GM19438 (cell line): ENCODE data around the gene OBSCN.

Experiments used
- ATAC-seq: cut with Tn5 transposase; IDR thresholded peaks from one replicate; pipeline ENCODE4 v1.9.1; 2021; ENCODE audit warnings: low read depth; ENCODE audit not compliant: unreplicated experiment

The OBSCN gene

DNA sequence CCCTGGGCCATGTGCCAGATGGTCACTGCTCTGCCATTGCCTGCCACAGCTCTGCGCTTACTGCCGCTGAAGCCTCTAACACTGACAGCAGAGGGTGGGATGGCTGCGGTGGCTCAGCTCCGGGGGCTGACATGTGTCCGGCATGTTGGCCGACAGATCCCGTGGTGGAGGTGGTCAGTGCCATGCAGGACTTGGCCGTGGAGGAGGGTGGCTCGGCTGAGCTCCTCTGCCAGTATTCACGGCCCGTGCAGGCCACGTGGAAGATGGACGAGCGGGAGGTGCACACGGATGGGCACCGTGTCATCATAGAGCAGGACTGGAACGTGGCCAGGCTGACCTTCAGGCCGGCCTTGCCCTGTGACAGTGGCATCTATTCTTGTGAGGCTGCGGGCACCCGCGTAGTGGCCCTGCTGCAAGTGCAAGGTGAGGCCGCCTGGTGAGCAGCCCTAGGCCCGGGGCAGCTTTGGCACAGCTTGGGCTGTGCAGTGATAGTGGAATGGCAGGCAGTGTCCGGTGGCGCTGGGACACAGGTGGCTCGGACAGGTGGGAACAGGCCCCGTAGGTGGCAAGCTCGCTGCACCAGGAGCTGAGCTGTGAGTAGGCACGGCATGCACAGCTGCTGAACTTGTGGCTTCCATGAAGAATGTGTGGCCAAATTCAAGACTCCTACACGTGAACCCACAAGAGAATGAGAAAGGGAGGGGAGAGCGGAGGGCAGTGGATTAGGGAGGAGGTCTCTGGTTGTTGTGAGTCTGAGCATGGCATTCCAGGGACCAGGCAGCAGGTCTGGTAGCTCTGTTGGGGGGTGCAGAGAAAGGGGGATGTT lies 107.0 kb downstream of the OBSCN start:
- no peak for ATAC-seq

DNA sequence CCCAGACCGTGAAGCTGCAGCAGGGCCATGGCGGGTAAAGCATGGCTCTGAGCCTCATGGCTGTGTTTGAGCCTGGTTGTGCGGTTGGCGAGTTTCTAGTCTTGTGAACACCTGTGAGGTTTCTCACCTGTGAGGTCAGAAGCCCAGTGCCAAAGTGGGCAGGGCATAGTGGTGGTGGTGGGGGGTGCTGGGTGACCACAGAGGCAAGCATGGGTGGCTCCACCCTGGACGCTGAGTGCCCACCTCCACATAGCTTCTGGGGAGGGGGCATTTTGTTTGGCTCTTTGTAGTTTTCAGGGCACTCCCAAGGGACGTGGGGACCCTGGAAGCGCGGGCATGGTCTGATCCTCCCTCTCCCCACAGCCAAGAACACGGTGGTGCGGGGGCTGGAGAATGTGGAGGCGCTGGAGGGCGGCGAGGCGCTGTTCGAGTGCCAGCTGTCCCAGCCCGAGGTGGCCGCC lies 107.7 kb downstream of the OBSCN start:
- ATAC-seq: no peak

DNA sequence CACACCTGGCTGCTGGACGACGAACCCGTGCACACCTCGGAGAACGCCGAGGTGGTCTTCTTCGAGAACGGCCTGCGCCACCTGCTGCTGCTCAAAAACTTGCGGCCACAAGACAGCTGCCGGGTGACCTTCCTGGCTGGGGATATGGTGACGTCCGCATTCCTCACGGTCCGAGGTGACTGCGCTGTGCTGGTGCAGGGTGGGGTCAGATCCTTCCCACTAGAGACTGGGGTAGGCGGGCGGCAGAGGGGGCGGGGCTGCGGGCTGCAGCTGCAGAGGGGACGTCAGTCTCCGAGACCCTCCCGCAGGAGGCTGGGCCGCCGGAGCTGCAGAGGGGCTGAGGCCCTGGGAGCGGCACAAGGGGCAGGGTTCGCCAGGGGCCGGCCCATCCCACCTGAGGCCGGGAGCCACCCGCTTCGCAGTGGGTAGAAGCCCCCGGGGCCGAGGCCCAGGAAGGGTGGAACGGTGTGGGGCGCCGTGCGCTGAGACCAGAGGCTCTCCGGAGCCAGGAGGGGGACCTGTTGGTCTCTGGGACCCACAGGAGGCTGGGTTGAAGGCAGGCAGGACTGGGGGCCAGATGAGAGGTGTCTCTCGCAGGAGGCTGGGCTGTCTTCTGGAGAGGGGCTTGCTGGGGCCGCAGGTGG lies 108.2 kb downstream of the OBSCN start:
- ATAC-seq: no peak

DNA sequence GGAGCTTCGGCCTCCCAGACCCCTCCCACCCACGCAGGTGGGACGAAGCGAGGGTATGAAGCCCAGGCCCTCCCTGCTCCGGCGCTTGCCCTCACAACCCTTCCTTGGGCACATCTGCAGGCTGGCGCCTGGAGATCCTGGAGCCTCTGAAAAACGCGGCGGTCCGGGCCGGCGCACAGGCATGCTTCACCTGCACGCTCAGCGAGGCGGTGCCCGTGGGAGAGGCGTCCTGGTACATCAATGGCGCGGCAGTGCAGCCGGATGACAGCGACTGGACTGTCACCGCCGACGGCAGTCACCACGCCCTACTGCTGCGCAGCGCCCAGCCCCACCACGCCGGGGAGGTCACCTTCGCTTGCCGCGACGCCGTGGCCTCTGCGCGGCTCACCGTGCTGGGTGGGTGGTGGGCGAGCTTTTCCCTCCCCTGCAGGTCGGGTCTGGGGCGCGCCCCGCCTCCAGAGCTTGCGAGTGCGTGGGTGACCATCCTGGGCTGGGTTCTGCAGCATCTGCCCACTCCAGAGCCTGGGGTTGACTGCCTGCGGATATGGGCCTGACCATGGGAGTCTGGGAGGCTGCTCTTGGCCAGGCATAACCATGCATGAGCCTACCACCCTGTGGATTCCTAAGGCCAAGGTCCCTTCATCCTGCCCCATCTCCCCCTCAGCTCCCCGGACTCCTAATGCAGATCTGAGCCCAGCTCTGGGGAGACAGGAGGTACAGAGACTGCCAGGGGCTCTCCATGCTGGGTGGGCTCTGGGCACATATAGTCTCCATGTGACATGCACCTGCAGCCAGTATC lies 108.9 kb downstream of the OBSCN start:
- ATAC-seq: no peak

DNA sequence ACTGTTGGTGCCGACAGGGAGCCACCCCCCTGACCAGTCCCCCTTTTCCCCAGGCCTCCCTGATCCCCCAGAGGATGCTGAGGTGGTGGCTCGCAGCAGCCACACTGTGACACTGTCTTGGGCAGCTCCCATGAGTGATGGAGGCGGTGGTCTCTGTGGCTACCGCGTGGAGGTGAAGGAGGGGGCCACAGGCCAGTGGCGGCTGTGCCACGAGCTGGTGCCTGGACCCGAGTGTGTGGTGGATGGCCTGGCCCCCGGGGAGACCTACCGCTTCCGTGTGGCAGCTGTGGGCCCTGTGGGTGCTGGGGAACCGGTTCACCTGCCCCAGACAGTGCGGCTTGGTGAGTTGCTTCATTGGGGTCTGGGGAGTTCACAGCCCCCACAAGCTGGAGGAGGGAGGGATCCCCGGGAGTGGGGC lies 109.6 kb downstream of the OBSCN start:
- ATAC-seq: no peak

DNA sequence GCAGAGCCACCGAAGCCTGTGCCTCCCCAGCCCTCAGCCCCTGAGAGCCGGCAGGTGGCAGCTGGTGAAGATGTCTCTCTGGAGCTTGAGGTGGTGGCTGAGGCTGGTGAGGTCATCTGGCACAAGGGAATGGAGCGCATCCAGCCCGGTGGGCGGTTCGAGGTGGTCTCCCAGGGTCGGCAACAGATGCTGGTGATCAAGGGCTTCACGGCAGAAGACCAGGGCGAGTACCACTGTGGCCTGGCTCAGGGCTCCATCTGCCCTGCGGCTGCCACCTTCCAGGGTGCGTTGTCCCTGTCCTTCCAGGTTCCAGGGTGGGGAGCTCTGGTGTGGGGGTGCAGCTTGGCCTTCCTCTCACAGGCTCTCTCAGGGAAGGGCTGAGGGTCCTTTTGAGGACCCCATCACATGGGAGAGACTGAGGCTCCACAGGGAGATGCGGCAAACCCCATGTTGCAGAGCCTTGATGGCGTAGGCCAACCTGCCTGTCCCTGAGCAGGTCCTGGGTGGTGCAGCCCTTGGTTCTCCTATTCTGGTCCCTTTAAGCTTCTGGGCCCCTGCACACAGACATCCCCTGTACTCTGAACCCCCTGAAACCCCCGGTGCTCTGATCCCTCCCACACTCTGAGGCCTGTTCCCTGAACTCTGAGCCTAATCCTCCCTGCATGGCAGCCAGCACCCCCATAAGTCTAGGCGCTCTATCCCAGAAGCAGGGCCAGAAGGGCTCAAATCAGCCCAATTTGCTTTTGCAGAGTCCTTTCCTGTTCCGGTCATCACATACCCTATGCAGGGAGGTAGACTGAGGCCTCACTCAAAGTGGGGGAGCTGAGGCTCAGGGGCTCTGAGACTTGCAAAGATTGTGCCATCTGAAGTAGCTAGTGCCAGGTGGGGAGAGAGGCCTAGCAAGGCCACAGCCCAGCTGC lies 110.3 kb downstream of the OBSCN start:
- no peak for ATAC-seq

DNA sequence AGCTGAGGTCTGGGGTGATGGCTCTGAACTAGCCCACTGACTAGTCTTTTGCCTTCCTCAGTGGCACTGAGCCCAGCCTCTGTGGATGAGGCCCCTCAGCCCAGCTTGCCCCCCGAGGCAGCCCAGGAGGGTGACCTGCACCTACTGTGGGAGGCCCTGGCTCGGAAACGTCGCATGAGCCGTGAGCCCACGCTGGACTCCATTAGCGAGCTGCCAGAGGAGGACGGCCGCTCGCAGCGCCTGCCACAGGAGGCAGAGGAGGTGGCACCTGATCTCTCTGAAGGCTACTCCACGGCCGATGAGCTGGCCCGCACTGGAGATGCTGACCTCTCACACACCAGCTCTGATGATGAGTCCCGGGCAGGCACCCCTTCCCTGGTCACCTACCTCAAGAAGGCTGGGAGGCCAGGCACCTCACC lies 111.0 kb downstream of the OBSCN start:
- ATAC-seq: no peak

DNA sequence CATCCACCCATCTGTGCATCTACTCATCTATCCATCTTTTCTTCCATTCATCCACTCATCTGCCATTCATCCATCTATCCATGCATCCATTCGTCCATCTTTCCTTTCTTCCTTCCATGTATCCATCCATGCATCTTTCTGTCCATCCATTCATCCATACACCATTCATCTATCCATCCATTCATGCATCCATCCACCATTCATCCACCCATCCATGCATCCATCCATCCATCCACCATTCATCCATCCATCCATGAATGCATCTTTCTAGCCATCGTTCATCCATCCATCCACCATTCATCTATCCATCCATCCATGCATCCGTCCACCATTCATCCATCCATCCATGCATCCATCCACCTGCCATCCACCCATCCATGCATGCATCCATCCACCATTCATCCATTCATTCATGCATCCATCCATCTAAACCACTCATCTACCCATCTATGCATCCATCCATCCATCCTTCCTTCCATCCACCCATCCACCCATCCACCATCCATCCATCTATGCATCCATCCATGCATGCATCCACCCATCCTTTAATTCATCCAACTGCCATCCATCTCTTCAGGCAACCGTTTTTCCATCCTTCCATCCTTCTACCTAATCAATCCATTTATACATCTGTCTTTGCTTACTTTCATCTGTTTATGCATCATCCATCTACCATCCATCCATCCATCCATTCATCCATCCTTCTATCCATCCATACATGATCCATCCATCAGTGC lies 111.7 kb downstream of the OBSCN start:
- ATAC-seq: no peak

DNA sequence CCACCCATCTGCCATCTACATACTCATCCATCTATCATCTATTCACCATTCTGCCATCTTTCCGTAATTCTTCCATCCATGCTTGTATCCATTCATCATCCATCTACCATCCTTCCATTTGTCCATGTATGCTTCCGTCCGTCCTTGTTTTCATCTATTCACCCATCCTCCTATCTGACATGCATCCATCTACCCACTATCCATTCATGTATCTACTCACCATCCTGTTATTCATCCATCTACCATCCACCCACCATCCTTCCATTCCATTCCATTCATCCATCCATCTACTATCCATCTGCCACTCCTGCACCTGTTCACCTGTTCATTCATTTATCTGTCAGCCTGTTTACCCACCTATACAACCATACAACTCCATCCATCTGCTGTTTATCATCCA lies 112.5 kb downstream of the OBSCN start:
- no peak for ATAC-seq

DNA sequence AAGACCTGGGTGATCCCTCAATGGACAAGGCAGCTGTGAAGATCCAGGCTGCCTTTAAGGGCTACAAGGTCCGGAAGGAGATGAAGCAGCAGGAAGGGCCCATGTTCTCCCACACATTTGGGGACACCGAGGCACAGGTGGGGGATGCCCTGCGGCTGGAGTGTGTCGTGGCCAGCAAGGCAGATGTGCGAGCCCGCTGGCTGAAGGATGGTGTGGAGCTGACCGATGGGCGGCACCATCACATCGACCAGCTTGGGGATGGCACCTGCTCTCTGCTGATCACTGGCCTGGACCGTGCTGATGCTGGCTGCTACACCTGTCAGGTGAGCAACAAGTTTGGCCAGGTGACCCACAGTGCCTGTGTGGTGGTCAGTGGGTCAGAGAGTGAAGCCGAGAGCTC lies 113.6 kb downstream of the OBSCN start:
- ATAC-seq: no peak

DNA sequence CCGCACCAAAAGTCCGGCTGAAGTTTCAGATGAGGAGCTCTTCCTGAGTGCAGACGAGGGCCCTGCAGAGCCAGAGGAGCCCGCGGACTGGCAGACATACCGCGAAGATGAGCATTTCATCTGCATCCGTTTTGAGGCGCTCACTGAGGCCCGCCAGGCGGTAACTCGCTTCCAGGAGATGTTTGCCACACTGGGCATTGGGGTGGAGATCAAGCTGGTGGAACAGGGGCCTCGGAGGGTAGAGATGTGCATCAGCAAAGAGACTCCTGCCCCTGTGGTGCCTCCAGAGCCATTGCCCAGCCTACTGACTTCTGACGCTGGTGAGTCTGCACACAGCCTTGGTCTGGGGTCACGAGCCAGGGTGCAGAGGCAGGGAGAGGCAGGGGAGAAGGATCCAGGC lies 114.1 kb downstream of the OBSCN start:
- ATAC-seq: no peak

DNA sequence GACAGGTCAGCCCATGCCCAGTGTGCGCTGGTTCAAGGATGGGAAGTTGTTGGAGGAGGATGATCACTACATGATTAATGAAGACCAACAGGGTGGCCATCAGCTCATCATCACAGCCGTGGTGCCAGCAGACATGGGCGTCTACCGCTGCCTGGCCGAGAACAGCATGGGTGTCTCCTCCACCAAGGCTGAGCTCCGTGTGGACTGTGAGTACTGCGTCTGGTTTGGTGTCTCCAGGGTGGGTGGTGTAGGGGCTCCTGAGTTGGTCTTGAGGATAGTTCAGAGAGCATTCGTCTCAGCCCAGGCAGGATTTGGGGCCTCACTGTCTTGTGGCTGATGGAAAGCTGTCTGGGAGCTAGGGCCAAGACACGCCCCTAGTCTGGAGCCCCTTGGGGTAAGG lies 115.6 kb downstream of the OBSCN start:
- no peak for ATAC-seq

DNA sequence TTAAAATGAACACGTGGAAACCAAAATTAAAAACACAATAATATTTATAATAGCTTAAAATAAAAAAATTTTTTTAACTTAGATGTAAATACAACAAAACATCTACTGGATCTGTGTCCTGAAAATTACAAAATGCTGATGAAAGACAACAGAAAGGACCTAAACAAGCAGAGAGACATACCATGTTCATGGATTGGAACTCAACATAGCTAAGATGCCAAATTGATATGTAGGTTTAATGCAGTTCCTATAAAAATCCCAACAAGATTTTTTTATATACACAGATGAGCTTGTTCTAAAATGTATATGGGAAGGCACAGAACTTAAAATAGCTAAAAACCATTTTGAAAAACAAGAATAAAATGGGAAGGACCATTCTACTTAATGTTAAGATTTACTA lies 117.4 kb downstream of the OBSCN start:
- no peak for ATAC-seq

DNA sequence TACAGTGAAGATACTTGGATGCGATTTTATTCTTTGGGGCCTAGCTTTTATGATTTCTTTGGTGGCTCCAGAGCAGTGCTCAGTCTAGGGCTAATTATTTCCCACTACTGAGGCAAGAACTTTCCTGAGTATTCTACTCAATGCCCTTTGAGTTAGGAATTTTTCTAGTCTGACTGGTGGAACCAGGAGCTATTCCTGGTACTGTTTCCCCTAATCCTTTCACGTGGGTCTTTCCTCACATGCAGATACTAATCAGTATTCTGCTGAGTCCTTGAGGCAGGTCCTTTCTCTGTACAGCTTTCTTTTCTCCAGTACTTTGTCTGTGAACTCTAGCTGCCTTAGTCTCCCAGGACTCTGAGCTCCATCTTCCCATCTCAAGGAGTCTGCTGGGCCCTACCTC lies 122.0 kb downstream of the OBSCN start:
- no peak for ATAC-seq

DNA sequence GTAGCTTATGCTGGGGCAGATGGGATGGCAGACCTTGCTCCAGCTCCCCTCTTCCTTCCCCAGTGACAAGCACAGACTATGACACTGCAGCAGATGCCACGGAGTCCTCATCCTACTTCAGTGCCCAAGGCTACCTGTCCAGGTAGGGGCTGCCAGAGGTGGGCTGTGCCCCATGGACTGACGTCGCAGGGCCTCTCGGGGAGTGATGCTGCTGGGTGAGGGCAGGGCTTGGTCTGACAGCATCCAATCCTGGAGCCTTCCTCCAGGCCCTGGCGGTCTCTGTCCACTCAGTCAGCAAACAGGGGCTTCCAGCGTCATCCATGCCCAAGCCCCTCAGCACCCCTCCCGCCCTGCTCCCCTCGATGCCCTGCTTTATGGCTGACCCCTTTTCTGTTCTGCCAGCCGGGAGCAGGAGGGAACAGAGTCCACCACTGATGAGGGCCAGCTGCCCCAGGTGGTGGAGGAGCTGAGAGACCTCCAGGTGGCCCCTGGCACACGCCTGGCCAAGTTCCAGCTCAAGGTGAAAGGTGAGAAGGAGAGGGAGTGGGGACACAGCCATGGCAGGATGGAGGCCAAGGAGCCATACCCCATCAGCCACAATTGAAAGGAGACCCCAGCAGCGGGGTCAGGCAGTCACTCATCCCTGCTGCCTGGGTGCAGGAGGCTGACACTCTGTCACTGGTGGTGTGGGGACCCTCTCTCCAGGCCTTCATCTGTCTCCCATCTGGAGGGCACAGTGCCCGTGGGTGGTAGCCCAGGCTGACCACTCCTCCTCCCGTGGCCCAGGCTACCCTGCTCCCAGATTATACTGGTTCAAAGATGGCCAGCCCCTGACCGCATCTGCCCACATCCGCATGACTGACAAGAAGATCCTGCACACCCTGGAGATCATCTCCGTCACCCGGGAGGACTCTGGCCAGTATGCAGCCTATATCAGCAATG lies 125.2 kb downstream of the OBSCN start:
- no peak for ATAC-seq

DNA sequence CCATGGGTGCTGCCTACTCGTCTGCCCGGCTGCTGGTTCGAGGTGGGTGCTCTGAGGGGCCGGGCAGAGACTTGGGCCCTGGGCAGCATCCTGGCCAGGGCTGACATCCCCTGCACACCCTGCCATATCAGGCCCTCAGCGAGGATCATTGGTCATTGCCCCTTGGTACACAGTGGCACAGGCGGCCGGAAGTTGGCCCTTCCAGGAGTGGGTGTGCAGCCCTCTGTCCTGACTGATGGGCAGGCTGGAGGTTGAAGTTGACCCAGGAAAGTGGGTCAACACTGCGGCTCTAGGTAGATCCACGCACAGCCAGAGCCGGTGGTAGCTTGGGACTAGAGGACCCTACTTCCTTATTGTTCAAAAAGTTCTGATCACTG lies 125.9 kb downstream of the OBSCN start:
- ATAC-seq: no peak

DNA sequence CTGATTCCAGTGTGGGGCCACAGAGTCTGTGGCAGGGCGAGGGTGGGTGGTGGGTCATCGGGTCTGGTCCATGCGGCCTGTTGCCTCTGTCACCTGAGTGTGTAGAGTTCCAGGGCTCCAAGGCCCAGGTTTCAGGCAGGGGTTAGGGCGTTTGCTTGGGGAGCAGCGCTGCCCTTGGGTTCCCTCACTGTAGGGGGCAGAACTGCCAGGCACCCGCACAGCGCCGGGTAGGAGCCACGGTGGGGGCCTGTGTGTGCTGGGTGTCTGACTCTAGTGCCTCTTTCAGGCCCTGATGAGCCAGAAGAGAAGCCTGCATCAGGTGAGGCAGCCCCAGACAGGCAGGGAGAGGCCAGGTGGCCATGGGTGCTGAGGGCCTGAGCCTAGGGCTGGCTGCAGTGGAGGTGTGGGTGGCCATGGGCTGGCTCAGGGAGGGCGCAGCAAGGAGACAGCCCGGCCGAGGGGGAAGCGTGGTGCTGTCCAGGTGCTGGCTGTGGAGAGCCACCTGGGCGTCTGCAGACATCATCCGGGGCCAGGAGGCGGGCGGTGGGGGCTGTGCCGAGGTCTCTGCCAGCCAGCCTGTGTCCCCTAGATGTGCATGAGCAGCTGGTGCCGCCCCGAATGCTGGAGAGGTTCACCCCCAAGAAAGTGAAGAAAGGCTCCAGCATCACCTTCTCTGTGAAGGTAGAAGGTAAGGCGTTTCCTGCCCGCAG lies 126.5 kb downstream of the OBSCN start:
- no peak for ATAC-seq

DNA sequence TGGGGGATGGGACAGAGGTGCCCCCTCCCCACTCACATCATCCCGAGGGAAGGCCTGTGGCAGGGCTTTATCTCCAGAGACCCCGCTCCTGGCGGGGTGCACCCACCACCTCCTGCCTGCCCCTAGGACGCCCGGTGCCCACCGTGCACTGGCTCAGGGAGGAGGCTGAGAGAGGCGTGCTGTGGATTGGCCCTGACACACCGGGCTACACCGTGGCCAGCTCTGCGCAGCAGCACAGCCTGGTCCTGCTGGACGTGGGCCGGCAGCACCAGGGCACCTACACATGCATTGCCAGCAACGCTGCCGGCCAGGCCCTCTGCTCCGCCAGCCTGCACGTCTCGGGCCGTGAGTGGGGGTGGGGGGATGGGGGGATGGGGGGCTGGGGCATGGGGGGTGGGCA lies 127.1 kb downstream of the OBSCN start:
- ATAC-seq: no peak
